DMS53 (cell line): ENCODE measurements around the gene SRGAP1.
A peak's percentile ranks its signal among the peaks of the same experiment; 100 is the strongest.
"Not testable (repeated sequence)": the region's sequence is repeated elsewhere in the genome, so short reads cannot be mapped to it uniquely, and the experiment has no call there.

Experiments
- DNase-seq: peaks from one replicate; lab custom pipeline; 2025; lab: John Stamatoyannopoulos, UW

The SRGAP1 gene

GRCh38 chr12:64007853-64008252 is 163.4 kb downstream of the SRGAP1 start:
- DNase-seq = no peak

GRCh38 chr12:64008596-64008995 is 164.1 kb downstream of the SRGAP1 start:
- no peak for DNase-seq

GRCh38 chr12:64009321-64010068 is 165.0 kb downstream of the SRGAP1 start:
- DNase-seq = no peak

GRCh38 chr12:64010069-64010686 is 165.7 kb downstream of the SRGAP1 start:
- peak; percentile 76 for DNase-seq

- no peak for DNase-seq
Measured at GRCh38 chr12:64016521-64016920, 172.0 kb downstream of the SRGAP1 start.

GRCh38 chr12:64018116-64018515 is 173.6 kb downstream of the SRGAP1 start:
- DNase-seq = not testable (repeated sequence)

GRCh38 chr12:64018524-64018923 is 174.0 kb downstream of the SRGAP1 start:
- DNase-seq = no peak

- no peak for DNase-seq
Measured at GRCh38 chr12:64019101-64019500, 174.6 kb downstream of the SRGAP1 start.

GRCh38 chr12:64019654-64020053 is 175.2 kb downstream of the SRGAP1 start:
- no peak for DNase-seq

GRCh38 chr12:64025174-64025958 is 180.9 kb downstream of the SRGAP1 start:
- no peak for DNase-seq

- no peak for DNase-seq
Measured at GRCh38 chr12:64027311-64027710, 182.8 kb downstream of the SRGAP1 start.

- DNase-seq = no peak
Measured at GRCh38 chr12:64028541-64028940, 184.0 kb downstream of the SRGAP1 start.

GRCh38 chr12:64029013-64029857 is 184.7 kb downstream of the SRGAP1 start:
- DNase-seq = no peak

GRCh38 chr12:64030155-64030554 is 185.7 kb downstream of the SRGAP1 start:
- DNase-seq = no peak

- DNase-seq = not testable (repeated sequence)
Measured at GRCh38 chr12:64034056-64034455, 189.6 kb downstream of the SRGAP1 start.

- no peak for DNase-seq
Measured at GRCh38 chr12:64034901-64035576, 190.5 kb downstream of the SRGAP1 start.

GRCh38 chr12:64036414-64036813 is 191.9 kb downstream of the SRGAP1 start:
- no peak for DNase-seq

- DNase-seq = peak; percentile 94
Measured at GRCh38 chr12:64039281-64039871, 194.9 kb downstream of the SRGAP1 start.

- DNase-seq = no peak
Measured at GRCh38 chr12:64042911-64043310, 198.4 kb downstream of the SRGAP1 start.

- DNase-seq = no peak
Measured at GRCh38 chr12:64044191-64044590, 199.7 kb downstream of the SRGAP1 start.

- no peak for DNase-seq
Measured at GRCh38 chr12:64051057-64051456, 206.6 kb downstream of the SRGAP1 start.
